ENCODE measurements around the gene MEOX1.
"Not testable (repeated sequence)": the region's sequence is repeated elsewhere in the genome, so short reads cannot be mapped to it uniquely, and the experiment has no call there.

- not testable (repeated sequence) for TF ChIP-seq POLR2A (IDR thresholded peaks at IDR 0.05; ENCODE audit: extremely low read depth, insufficient read length); CTCF (IDR thresholded peaks at IDR 0.05; ENCODE audit: low read depth, low read length); MYC (IDR thresholded peaks at IDR 0.05; ENCODE audit: low read depth, low read length); MAX (IDR thresholded peaks at IDR 0.05; ENCODE audit: low read depth, low read length)
Observed at GRCh38 chr17:43602556-43602955, 59.2 kb downstream of the MEOX1 start.

Measured in NB4 (cell line).